ENCODE data around the gene CCDC88C. TPM values are rescaled to one million over a fixed set of nuclear protein-coding genes. Genes with fewer than 3 reads are reported as not detected.

CCDC88C gene
- total RNA-seq, 2 donors from 2014 or later, result 36.3 to 57.4 TPM

DNA sequence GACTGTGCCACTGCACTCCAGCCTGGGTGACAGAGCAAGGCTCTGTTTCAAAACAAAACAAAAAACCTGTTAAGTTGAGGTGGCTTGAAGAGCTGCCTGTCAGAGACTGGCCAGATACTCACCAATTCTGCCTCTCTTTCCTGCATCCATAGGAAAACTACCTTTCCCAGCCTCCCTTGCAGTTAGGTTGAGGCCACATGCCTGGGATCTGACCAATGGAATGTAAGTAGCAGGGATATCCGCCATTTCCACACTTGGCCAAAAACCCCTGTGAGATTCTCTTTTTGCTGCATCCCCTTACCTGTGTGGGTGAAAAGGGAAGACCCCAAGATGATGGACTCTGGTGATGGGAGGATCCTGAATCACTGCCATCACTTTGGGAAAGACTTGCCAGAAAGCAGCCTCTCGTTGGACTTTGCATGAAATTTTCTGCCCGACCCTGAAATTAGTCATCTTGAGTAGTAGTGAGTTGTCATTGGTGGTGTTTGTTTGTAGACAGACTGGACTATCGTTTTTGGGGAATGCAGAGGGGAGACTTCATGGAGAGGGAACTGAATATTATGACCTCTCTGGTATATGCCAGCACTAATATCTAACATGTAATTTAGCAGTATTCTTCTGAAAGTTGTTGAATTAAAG, 187.1 kb downstream of the CCDC88C start:
- H3K27ac ChIP-seq, result no peak overlapping the region
- H3K4me1 ChIP-seq, result no peaks in the 10 kb centered on the region
- peaks cover 0 to under 1% of the 10 kb centered on the region in 2 donors for H3K36me3 ChIP-seq (replicated peaks in 1 of 2; ENCODE audit: insufficient read depth in 1 of 2, low read depth in 2 of 2)
- intact Hi-C loops (cut with DNase I), result no loop called here
- no peak overlapping the region for H3K4me3 ChIP-seq
- H3K9me3 ChIP-seq, result peaks cover 0 to 8% (median 0%) of the 10 kb centered on the region in 3 donors
- H3K27me3 ChIP-seq, result no peaks in the 10 kb centered on the region
- no peak for DNase-seq
- TF ChIP-seq, protein P1, sequence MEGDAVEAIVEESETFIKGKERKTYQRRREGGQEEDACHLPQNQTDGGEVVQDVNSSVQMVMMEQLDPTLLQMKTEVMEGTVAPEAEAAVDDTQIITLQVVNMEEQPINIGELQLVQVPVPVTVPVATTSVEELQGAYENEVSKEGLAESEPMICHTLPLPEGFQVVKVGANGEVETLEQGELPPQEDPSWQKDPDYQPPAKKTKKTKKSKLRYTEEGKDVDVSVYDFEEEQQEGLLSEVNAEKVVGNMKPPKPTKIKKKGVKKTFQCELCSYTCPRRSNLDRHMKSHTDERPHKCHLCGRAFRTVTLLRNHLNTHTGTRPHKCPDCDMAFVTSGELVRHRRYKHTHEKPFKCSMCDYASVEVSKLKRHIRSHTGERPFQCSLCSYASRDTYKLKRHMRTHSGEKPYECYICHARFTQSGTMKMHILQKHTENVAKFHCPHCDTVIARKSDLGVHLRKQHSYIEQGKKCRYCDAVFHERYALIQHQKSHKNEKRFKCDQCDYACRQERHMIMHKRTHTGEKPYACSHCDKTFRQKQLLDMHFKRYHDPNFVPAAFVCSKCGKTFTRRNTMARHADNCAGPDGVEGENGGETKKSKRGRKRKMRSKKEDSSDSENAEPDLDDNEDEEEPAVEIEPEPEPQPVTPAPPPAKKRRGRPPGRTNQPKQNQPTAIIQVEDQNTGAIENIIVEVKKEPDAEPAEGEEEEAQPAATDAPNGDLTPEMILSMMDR (IDR thresholded peaks at IDR 0.05), result no peak
- TF ChIP-seq POLR2A (IDR thresholded peaks at IDR 0.05), result no peak
- no peak for ATAC-seq
- 89 to 92% methylated on average over 4 of the region's 4 CpGs for WGBS, 2 donors

DNA sequence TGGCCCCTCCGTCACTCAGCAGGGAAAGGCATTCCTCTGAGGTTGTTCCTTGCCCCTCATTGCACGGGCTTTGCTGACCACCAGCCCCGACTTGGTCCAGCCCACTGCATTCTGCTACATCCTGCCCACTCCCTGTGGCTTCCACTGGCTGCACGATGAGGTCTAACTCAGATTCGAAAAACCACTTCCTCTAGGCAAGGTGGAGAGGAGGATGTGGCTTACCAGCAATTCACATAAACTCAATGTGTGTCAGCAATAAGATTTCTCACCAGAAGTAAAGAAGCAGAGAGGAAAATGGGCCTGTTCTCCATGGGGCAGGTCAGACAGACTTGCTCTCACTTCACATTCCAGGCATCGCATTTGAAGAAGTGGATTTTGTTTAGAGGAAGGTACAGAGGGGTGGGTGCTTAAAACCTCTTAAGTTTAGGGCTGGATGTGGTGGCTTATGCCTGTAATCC, 187.8 kb downstream of the CCDC88C start:
- no peak overlapping the region for H3K4me3 ChIP-seq
- intact Hi-C loops (cut with DNase I), result no loop called here
- peaks cover 0 to 8% (median 0%) of the 10 kb centered on the region in 3 donors for H3K9me3 ChIP-seq
- WGBS, 2 donors, result 74 to 77% methylated on average over 6 of the region's 6 CpGs
- TF ChIP-seq, protein P1 (IDR thresholded peaks at IDR 0.05), result no peak
- no peak for TF ChIP-seq POLR2A (IDR thresholded peaks at IDR 0.05)
- ATAC-seq (no peak), DNase-seq (no peak)
- peaks cover 0 to 2% of the 10 kb centered on the region in 2 donors for H3K36me3 ChIP-seq (replicated peaks in 1 of 2; ENCODE audit: insufficient read depth in 1 of 2, low read depth in 2 of 2)
- H3K27me3 ChIP-seq, result no peaks in the 10 kb centered on the region
- H3K4me1 ChIP-seq, result no peaks in the 10 kb centered on the region
- no peak overlapping the region for H3K27ac ChIP-seq

DNA sequence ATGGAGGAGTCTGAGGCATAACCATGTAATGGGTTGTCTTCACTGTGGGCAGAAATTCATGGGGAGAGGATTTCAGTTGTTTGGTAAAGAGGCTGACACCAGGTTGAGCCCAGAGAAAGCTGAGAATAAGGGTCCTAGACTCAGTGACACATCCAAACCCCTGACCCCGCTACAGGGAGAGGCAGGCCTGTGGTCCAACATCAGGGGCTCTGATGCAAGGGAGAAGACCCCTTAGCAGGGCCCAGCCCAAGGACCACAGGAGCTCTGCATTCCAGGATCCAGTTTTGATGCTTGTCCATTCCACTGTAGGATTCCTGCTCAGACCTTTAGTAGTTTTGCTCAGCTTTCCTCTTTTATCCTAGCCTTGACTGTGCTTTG, 188.6 kb downstream of the CCDC88C start:
- ATAC-seq, result no peak
- DNase-seq, result no peak
- H3K27me3 ChIP-seq, result no peaks in the 10 kb centered on the region
- 100% methylated on average over 1 of the region's 1 CpG for WGBS, 2 donors
- no peak overlapping the region for H3K4me3 ChIP-seq
- no peak for TF ChIP-seq POLR2A (IDR thresholded peaks at IDR 0.05)
- TF ChIP-seq, protein P1 (IDR thresholded peaks at IDR 0.05), result no peak
- no peaks in the 10 kb centered on the region for H3K4me1 ChIP-seq
- intact Hi-C loops (cut with DNase I), result no loop called here
- H3K27ac ChIP-seq, result no peak overlapping the region
- H3K9me3 ChIP-seq, result peaks cover 0 to 8% (median 0%) of the 10 kb centered on the region in 3 donors
- peaks cover 0 to 4% of the 10 kb centered on the region in 2 donors for H3K36me3 ChIP-seq (replicated peaks in 1 of 2; ENCODE audit: insufficient read depth in 1 of 2, low read depth in 2 of 2)

DNA sequence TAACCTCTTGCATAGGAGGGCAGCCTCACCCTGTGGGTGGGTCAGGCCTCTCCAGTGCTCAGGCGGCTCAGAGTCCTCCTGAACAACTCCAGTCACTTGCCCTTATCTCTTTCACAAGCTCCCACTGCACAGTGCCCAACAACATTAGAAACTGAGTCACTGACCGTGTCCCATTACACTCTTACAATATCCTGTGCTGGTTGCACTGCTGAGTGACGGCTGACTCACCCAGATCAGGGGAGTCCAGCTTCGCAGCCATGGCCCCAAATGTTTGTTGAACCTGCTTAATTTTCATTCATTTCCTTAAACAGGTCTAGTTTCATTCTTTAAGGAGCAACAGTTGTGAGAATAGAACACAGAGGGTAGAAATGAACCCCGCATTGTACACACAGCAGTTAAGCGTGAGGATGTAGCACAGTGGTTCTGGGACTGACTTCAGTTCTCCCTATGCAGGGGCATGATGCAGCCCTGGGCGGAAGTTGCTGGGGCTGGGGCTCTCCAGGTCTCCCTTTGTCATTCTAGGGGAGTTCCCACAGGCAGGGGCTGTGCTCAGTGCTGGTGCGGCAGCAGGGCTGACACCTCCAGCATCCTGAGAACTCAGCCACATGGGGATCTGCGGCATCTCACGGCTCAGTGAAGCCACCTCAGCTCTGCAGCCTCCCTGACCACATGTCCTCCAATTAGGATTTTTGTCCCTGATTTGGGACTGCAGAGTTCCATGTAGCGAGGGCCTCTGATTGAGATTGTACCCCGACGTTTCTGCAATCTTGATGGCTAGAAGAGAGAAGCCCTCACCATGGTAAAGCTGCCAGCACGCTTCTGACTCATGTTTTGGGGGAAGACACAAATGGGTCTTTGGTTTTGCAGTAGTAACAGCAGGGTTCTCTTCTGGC, 189.3 kb downstream of the CCDC88C start:
- Histone ChIP-seq H3K4me3 (no peak overlapping the region), H3K27ac (no peak overlapping the region), H3K9me3 (peaks cover 0 to 8% (median 0%) of the 10 kb centered on the region in 3 donors), H3K4me1 (no peaks in the 10 kb centered on the region), H3K27me3 (no peaks in the 10 kb centered on the region), H3K36me3 (replicated peaks in 1 of 2; ENCODE audit: insufficient read depth in 1 of 2, low read depth in 2 of 2) (peaks cover 0 to 4% of the 10 kb centered on the region in 2 donors)
- intact Hi-C loops (cut with DNase I), result no loop called here
- ATAC-seq, result no peak
- TF ChIP-seq POLR2A (IDR thresholded peaks at IDR 0.05), result no peak
- TF ChIP-seq, protein P1 (IDR thresholded peaks at IDR 0.05), result no peak
- 89 to 90% methylated on average over 13 to 14 of the region's 14 CpGs for WGBS, 2 donors
- no peak for DNase-seq
